ENCODE data around the gene KCNJ16. TPM values are rescaled to one million over a fixed set of nuclear protein-coding genes. Genes with fewer than 3 reads are reported as not detected.

The KCNJ16 gene
- total and polyA plus RNA-seq, 9 of the 15 experiments (the other 6 are each of a cell fraction or from before 2014, with no cell fraction given) = 0.01 to 0.75 (median 0.07) TPM; not detected in 4

GRCh38 chr17:70053241-70054234 lies 21.5 kb upstream of the KCNJ16 start (continued):
- TF ChIP-seq, protein P1, sequence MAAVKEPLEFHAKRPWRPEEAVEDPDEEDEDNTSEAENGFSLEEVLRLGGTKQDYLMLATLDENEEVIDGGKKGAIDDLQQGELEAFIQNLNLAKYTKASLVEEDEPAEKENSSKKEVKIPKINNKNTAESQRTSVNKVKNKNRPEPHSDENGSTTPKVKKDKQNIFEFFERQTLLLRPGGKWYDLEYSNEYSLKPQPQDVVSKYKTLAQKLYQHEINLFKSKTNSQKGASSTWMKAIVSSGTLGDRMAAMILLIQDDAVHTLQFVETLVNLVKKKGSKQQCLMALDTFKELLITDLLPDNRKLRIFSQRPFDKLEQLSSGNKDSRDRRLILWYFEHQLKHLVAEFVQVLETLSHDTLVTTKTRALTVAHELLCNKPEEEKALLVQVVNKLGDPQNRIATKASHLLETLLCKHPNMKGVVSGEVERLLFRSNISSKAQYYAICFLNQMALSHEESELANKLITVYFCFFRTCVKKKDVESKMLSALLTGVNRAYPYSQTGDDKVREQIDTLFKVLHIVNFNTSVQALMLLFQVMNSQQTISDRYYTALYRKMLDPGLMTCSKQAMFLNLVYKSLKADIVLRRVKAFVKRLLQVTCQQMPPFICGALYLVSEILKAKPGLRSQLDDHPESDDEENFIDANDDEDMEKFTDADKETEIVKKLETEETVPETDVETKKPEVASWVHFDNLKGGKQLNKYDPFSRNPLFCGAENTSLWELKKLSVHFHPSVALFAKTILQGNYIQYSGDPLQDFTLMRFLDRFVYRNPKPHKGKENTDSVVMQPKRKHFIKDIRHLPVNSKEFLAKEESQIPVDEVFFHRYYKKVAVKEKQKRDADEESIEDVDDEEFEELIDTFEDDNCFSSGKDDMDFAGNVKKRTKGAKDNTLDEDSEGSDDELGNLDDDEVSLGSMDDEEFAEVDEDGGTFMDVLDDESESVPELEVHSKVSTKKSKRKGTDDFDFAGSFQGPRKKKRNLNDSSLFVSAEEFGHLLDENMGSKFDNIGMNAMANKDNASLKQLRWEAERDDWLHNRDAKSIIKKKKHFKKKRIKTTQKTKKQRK (IDR thresholded peaks at IDR 0.05; ENCODE audit: borderline replicate concordance, low read depth, low read length) = no peak
- no peak for TF ChIP-seq CBX1 (IDR thresholded peaks at IDR 0.05; ENCODE audit: low read depth)
- TF ChIP-seq, protein P2, sequence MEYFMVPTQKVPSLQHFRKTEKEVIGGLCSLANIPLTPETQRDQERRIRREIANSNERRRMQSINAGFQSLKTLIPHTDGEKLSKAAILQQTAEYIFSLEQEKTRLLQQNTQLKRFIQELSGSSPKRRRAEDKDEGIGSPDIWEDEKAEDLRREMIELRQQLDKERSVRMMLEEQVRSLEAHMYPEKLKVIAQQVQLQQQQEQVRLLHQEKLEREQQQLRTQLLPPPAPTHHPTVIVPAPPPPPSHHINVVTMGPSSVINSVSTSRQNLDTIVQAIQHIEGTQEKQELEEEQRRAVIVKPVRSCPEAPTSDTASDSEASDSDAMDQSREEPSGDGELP (CRISPR knock-in tag; IDR thresholded peaks at IDR 0.05; ENCODE audit: borderline replicate concordance) = no peak
- no peak for TF ChIP-seq SRF (CRISPR knock-in tag; IDR thresholded peaks at IDR 0.05)
